HL-60 (cell line): ENCODE results near the gene TMEM123.
A peak's percentile ranks its signal among the peaks of the same experiment; 100 is the strongest.

Experiments
- CTCF ChIP-seq: IDR thresholded peaks from one replicate; pipeline ENCODE4 v1.5.1; 2011; ENCODE audit warnings: low read length, control low read depth, inconsistent platforms; ENCODE audit not compliant: insufficient read depth
- POLR2AphosphoS5 ChIP-seq: IDR thresholded peaks from 2 replicates; pipeline ENCODE4 v1.6.1; 2012; ENCODE audit warnings: low read depth

DNA sequence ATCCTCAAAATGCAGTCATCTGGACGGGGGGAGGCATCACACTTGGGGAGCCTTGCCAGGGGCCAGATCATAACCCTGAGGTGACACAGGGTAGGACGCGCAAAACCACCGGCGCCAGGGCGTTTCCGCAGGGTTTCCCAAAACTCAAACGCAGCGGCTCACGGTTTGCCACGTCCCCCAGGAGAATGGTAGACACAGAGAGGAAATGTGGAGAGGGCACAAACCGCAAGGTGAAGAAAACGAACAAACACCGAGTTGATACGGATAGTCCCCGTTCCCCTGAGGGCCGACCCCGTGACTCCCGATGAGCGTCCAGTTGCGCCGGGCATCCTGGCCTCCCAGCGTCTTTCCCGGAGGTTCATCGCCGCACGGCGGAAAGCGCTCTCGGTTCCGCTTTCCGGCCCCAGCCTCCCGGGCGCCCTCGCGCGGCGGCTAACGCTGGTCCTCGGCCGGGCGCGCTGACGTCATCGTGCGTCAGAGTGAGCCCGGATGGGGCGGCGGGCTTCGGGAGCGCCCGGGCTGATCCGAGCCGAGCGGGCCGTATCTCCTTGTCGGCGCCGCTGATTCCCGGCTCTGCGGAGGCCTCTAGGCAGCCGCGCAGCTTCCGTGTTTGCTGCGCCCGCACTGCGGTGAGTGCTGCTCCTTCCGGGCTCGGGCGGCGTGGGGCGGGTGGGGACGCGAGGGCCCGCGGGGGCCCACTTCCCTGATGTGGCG lies 105.7 kb downstream of the TMEM123 start, which contains the start of gene BIRC2:
- TF ChIP-seq CTCF: peak; percentile 41
- peak; percentile 71 for TF ChIP-seq POLR2AphosphoS5
